ENCODE measurements around the gene AOPEP. TPM values are rescaled to one million over a fixed set of nuclear protein-coding genes. Genes with fewer than 3 reads are reported as not detected.

The AOPEP gene
- total RNA-seq, 4 donors from 2014 or later: 252 to 375 (median 312) TPM

DNA sequence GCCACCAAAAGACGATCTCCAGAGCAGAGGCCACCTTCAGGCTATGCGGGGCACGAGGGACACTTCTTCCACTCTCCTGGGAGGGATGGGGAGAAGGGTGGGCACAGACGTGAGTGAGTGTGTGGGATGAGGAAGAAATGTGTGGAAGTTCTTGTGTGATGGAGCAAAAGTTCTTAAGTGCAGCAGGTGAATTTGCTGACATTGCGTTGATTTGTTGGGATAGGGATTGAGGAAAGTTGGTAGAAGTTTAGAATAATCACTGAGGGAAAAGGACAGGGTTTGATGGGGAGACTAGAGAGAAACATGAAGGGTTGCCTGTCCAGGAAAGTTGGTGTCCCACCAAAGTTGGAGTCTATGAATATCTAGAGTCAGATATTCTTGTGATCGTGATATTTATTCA, 2.2 kb downstream of the AOPEP start:
- H3K4me1 ChIP-seq: peaks cover 0 to 19% (median 6%) of the 10 kb centered on the region in 3 donors
- TF ChIP-seq POLR2A (IDR thresholded peaks at IDR 0.05) (no peak), EP300 (IDR thresholded peaks at IDR 0.05) (no peak), POLR2AphosphoS5 (IDR thresholded peaks at IDR 0.05) (no peak)
- TF ChIP-seq, protein P1, sequence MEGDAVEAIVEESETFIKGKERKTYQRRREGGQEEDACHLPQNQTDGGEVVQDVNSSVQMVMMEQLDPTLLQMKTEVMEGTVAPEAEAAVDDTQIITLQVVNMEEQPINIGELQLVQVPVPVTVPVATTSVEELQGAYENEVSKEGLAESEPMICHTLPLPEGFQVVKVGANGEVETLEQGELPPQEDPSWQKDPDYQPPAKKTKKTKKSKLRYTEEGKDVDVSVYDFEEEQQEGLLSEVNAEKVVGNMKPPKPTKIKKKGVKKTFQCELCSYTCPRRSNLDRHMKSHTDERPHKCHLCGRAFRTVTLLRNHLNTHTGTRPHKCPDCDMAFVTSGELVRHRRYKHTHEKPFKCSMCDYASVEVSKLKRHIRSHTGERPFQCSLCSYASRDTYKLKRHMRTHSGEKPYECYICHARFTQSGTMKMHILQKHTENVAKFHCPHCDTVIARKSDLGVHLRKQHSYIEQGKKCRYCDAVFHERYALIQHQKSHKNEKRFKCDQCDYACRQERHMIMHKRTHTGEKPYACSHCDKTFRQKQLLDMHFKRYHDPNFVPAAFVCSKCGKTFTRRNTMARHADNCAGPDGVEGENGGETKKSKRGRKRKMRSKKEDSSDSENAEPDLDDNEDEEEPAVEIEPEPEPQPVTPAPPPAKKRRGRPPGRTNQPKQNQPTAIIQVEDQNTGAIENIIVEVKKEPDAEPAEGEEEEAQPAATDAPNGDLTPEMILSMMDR (IDR thresholded peaks at IDR 0.05): no peak
- no peak overlapping the region for H3K4me3 ChIP-seq
- no peaks in the 10 kb centered on the region for H3K27me3 ChIP-seq
- no peak for ATAC-seq
- no peak overlapping the region for H3K27ac ChIP-seq
- H3K9me3 ChIP-seq: no peaks in the 10 kb centered on the region
- H3K36me3 ChIP-seq: peaks cover 0 to 7% of the 10 kb centered on the region in 2 donors
- WGBS, 2 donors (ENCODE audit: low coverage in 1 of 2): 45 to 50% methylated on average over 6 of the region's 6 CpGs

DNA sequence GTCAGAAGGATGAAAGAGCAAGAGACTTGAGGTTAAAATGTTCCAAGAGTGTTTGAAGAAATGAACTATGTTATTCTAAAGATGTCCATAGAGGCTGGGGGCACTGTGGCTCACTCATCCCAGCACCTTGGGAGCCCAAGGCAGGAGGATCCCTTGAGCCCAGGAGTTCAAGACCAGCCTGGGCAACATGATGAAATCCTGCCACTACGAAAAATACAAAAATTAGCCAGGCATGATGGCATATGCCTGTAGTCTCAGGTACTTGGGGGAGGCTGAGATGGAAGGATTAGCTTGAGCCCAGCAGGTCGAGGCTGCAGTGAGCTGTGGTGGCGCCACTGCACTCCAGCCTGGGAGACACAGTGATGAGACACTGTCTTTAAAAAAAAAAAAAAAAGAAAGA, 2.7 kb downstream of the AOPEP start:
- WGBS, 2 donors (ENCODE audit: low coverage in 1 of 2): 80 to 100% methylated on average over 2 to 3 of the region's 3 CpGs
- H3K4me3 ChIP-seq: no peak overlapping the region
- peaks cover 0 to 19% (median 6%) of the 10 kb centered on the region in 3 donors for H3K4me1 ChIP-seq
- H3K9me3 ChIP-seq: no peaks in the 10 kb centered on the region
- TF ChIP-seq EP300 (IDR thresholded peaks at IDR 0.05) (no peak), POLR2AphosphoS5 (IDR thresholded peaks at IDR 0.05) (no peak), POLR2A (IDR thresholded peaks at IDR 0.05) (no peak)
- TF ChIP-seq, protein P1 (IDR thresholded peaks at IDR 0.05): no peak
- H3K27me3 ChIP-seq: no peaks in the 10 kb centered on the region
- peaks cover 0 to 11% of the 10 kb centered on the region in 2 donors for H3K36me3 ChIP-seq
- no peak for ATAC-seq
- no peak overlapping the region for H3K27ac ChIP-seq

DNA sequence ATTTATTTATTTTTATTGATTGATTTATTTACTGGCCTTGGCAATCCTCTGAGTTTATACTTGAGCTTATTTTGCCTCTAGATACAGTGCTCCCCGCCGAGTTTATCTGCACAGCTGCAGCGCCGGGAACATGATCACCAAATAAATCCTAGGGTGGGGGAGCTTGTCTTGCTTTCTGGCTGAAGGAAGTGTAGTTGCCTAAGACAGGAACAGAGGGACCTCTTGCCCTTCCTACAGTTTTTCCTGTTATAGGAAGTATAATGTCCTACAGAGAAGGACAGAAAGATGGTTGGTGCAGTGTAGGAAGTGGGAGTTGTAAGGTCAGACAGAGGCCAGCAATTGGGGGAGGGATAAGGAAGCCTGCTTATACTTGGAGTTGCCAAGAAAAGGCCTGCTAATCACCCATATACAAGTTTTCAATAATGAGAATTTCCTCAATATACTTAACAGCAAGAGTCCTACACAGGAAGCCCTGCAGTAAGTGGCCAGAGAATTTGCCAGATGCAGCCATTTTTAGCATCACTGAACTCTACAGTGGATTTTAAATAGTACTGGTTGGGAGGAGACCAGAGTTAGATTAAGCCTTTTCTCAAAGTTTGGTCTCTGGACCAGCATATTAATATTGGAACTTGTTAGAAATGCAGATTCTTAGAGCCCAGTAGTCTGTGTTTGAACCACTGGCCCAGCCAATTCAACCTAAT, 7.7 kb downstream of the AOPEP start:
- no peaks in the 10 kb centered on the region for H3K27me3 ChIP-seq
- 73 to 75% methylated on average over 4 of the region's 4 CpGs for WGBS, 2 donors (ENCODE audit: low coverage in 1 of 2)
- TF ChIP-seq, protein P1 (IDR thresholded peaks at IDR 0.05): no peak
- no peak for TF ChIP-seq POLR2A (IDR thresholded peaks at IDR 0.05)
- no peak for TF ChIP-seq POLR2AphosphoS5 (IDR thresholded peaks at IDR 0.05)
- no peak for TF ChIP-seq EP300 (IDR thresholded peaks at IDR 0.05)
- peaks cover 0 to 16% of the 10 kb centered on the region in 2 donors for H3K36me3 ChIP-seq
- H3K4me3 ChIP-seq: no peak overlapping the region
- no peaks in the 10 kb centered on the region for H3K4me1 ChIP-seq
- no peak overlapping the region for H3K27ac ChIP-seq
- ATAC-seq: no peak
- no peaks in the 10 kb centered on the region for H3K9me3 ChIP-seq

DNA sequence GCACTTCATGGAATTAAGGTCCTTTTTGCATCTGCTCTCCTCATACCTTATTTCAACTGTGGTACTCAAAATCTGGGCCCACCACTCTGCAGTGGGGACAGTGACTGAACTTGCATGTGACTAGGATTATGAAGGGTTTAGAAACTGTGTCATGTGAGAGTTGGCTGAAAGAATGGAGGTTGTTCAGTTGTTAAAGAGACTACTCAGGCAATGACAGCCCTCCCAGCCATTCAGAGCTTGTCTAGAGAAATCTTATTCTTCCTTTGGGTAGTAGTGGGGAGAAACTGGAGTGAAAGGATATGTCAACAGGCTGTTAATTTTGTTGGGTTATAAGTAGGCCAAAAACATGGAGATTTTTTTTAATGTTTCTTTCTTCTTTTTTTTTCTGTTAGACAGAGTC, 10.3 kb downstream of the AOPEP start:
- Histone ChIP-seq H3K27ac (no peak overlapping the region), H3K4me3 (no peak overlapping the region), H3K27me3 (no peaks in the 10 kb centered on the region), H3K4me1 (no peaks in the 10 kb centered on the region), H3K36me3 (peaks cover 0 to 16% of the 10 kb centered on the region in 2 donors), H3K9me3 (no peaks in the 10 kb centered on the region)
- TF ChIP-seq POLR2A (IDR thresholded peaks at IDR 0.05): no peak
- TF ChIP-seq EP300 (IDR thresholded peaks at IDR 0.05): no peak
- TF ChIP-seq, protein P1 (IDR thresholded peaks at IDR 0.05): no peak
- no peak for TF ChIP-seq POLR2AphosphoS5 (IDR thresholded peaks at IDR 0.05)
- no peak for ATAC-seq

DNA sequence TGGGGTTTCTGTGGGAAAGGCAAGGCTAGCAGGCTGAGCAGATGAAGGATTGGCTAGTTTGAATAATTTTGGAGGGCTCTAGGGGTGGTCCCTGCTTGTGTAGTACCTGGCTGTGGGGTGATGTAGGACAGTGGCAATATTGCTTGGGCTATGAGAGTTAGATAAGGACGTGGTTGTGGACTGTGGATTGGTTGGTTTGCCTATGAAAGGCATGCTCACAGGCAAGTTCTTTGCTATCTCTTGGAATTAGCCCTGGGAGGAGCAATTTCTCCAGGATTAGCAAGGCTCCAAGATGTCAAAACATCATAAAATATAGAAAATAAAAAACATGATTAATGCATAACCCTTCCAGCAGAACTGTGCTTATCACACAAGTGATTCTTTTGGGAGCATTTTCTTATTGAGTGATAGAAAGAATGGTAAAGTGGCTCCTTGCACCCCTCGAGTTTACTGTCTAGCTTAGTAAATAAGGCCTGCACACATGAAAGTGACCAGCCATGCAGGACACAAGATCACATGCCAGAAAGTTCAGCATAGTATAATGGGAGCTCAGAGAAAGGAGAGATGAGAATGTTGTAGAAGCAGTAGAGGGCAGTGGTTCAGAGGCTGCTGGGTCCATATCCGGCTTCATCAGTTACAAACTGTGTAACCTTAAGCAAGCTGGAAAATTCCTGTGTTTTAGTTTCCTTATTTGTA, 13.8 kb downstream of the AOPEP start:
- H3K4me3 ChIP-seq: no peak overlapping the region
- TF ChIP-seq POLR2A (IDR thresholded peaks at IDR 0.05): no peak
- no peak for TF ChIP-seq POLR2AphosphoS5 (IDR thresholded peaks at IDR 0.05)
- TF ChIP-seq, protein P1 (IDR thresholded peaks at IDR 0.05): no peak
- TF ChIP-seq EP300 (IDR thresholded peaks at IDR 0.05): no peak
- no peaks in the 10 kb centered on the region for H3K27me3 ChIP-seq
- H3K9me3 ChIP-seq: no peaks in the 10 kb centered on the region
- no peak for ATAC-seq
- peaks cover 0 to 4% of the 10 kb centered on the region in 2 donors for H3K36me3 ChIP-seq
- WGBS, 2 donors (ENCODE audit: low coverage in 1 of 2): 44 to 59% methylated on average over 2 to 3 of the region's 3 CpGs
- H3K27ac ChIP-seq: no peak overlapping the region
- no peaks in the 10 kb centered on the region for H3K4me1 ChIP-seq

All from gastroesophageal sphincter (tissue), 4 donors.